H9 (cell line): ENCODE data around the gene ZNF292. TPM values are rescaled to one million over a fixed set of nuclear protein-coding genes. Genes with fewer than 3 reads are reported as not detected.

Experiments
- DNase-seq: peaks from one replicate; pipeline ENCODE4 v3.0.0-alpha.2; 2017
- H2AFZ ChIP-seq: one replicate; pipeline ENCODE4 v1.6.1; 2013; ENCODE audit warnings: mild to moderate bottlenecking, low read length, control low read depth, moderate library complexity
- H2AK5ac ChIP-seq: 2 replicates; pipeline ENCODE4 v1.6.1; 2013; ENCODE audit warnings: low read length, control low read depth, mixed read lengths; ENCODE audit not compliant: insufficient read length
- H2BK120ac ChIP-seq: one replicate; pipeline ENCODE4 v1.6.1; 2013; ENCODE audit warnings: low read depth, mild to moderate bottlenecking, low read length, control low read depth, inconsistent platforms; ENCODE audit not compliant: poor library complexity, severe bottlenecking
- H2BK12ac ChIP-seq: 2 replicates; pipeline ENCODE4 v1.6.1; 2013; ENCODE audit warnings: low read length, control low read depth, mixed read lengths, low read depth; ENCODE audit not compliant: insufficient read length
- H2BK15ac ChIP-seq: 2 replicates; pipeline ENCODE4 v1.6.1; 2013; ENCODE audit warnings: low read depth, low read length, control low read depth
- H2BK20ac ChIP-seq: one replicate; pipeline ENCODE4 v1.6.1; 2013; ENCODE audit warnings: low read depth, mild to moderate bottlenecking, low read length, control low read depth, inconsistent platforms; ENCODE audit not compliant: poor library complexity, severe bottlenecking
- H2BK5ac ChIP-seq: 2 replicates; pipeline ENCODE4 v1.6.1; 2013; ENCODE audit warnings: low read length, control low read depth, mixed read lengths; ENCODE audit not compliant: insufficient read length
- H3K14ac ChIP-seq: 2 replicates; pipeline ENCODE4 v1.6.1; 2013; ENCODE audit warnings: low read length, control low read depth; ENCODE audit not compliant: insufficient read depth
- H3K18ac ChIP-seq: 2 replicates; pipeline ENCODE4 v1.6.1; 2013; ENCODE audit warnings: low read depth, mild to moderate bottlenecking, mixed read lengths, low read length, control low read depth; ENCODE audit not compliant: insufficient read length
- H3K23ac ChIP-seq: 2 replicates; pipeline ENCODE4 v1.6.1; 2013; ENCODE audit warnings: low read length, control low read depth, mixed read lengths, low read depth; ENCODE audit not compliant: insufficient read length
- H3K23me2 ChIP-seq: 2 replicates; pipeline ENCODE4 v1.6.1; 2013; ENCODE audit warnings: low read depth, mild to moderate bottlenecking, mixed read lengths, low read length, control low read depth; ENCODE audit not compliant: insufficient read length, poor library complexity, severe bottlenecking
- H3K27ac ChIP-seq: 2 replicates; pipeline ENCODE4 v1.5.1; 2013; ENCODE audit warnings: low read length, control low read depth, mixed read lengths, low read depth; ENCODE audit not compliant: insufficient read length
- H3K27me3 ChIP-seq: 2 replicates; pipeline ENCODE4 v1.6.1; 2013; ENCODE audit warnings: low read length, control low read depth, inconsistent platforms; ENCODE audit not compliant: insufficient read depth
- H3K4ac ChIP-seq: 2 replicates; pipeline ENCODE4 v1.6.1; 2013; ENCODE audit warnings: low read depth, mild to moderate bottlenecking, control low read depth, inconsistent platforms, low read length, moderate library complexity
- H3K4me1 ChIP-seq: 2 replicates; pipeline ENCODE4 v1.6.1; 2013; ENCODE audit warnings: low read length, control low read depth, inconsistent platforms; ENCODE audit not compliant: insufficient read depth
- H3K4me2 ChIP-seq: 2 replicates; pipeline ENCODE4 v1.6.1; 2013; ENCODE audit warnings: low read length, control low read depth, mixed read lengths; ENCODE audit not compliant: insufficient read length, insufficient read depth
- H3K56ac ChIP-seq: 2 replicates; pipeline ENCODE4 v1.6.1; 2013; ENCODE audit warnings: low read depth, mild to moderate bottlenecking, mixed read lengths, low read length, control low read depth; ENCODE audit not compliant: insufficient read length
- H3K79me1 ChIP-seq: 2 replicates; pipeline ENCODE4 v1.6.1; 2013; ENCODE audit warnings: low read depth, mild to moderate bottlenecking, moderate library complexity, low read length, control low read depth, inconsistent platforms; ENCODE audit not compliant: insufficient read depth, poor library complexity, severe bottlenecking
- H3K79me2 ChIP-seq: 2 replicates; pipeline ENCODE4 v1.6.1; 2013; ENCODE audit warnings: low read length, control low read depth, inconsistent platforms; ENCODE audit not compliant: insufficient read depth
- H3K9ac ChIP-seq: 2 replicates; pipeline ENCODE4 v1.6.1; 2013; ENCODE audit warnings: low read length, control low read depth, mixed read lengths; ENCODE audit not compliant: insufficient read length; ENCODE audit errors: extremely low read depth
- H3K9me3 ChIP-seq: one replicate; pipeline ENCODE4 v1.6.1; 2013; ENCODE audit warnings: low read depth, low read length, inconsistent platforms; ENCODE audit not compliant: control insufficient read depth
- H3T11ph ChIP-seq: one replicate; pipeline ENCODE4 v1.6.1; 2013; ENCODE audit warnings: mild to moderate bottlenecking, low read length, control low read depth, inconsistent platforms
- H4K20me1 ChIP-seq: one replicate; pipeline ENCODE4 v1.6.1; 2013; ENCODE audit not compliant: control insufficient read depth, insufficient read length, insufficient read depth
- H4K5ac ChIP-seq: 2 replicates; pipeline ENCODE4 v1.6.1; 2013; ENCODE audit warnings: low read depth, mild to moderate bottlenecking, mixed read lengths, low read length, control low read depth; ENCODE audit not compliant: insufficient read length
- H4K8ac ChIP-seq: replicated peaks from 2 replicates; pipeline ENCODE4 v1.6.1; 2013; ENCODE audit warnings: low read length, control low read depth, mixed read lengths, low read depth; ENCODE audit not compliant: insufficient read length
- H4K91ac ChIP-seq: 2 replicates; pipeline ENCODE4 v1.6.1; 2013; ENCODE audit warnings: low read depth, mild to moderate bottlenecking, moderate library complexity, mixed read lengths, low read length, control low read depth; ENCODE audit not compliant: insufficient read length
- H3K27ac Mint-ChIP-seq, 3 experiments: 2 replicates in 2 of 3; 3 replicates in 1 of 3; pipeline ENCODE4 v1.8.0; 2020 to 2021; ENCODE audit warnings: mixed read lengths in 3 of 3, mild to moderate bottlenecking in 1 of 3, moderate library complexity in 1 of 3
- H3K27me3 Mint-ChIP-seq: 2 replicates; pipeline ENCODE4 v1.8.0; 2021; ENCODE audit warnings: low read depth, mild to moderate bottlenecking, moderate library complexity, mixed read lengths
- H3K36me3 Mint-ChIP-seq, 3 experiments: 2 replicates in 2 of 3; 3 replicates in 1 of 3; pipeline ENCODE4 v1.8.0; 2020 to 2021; ENCODE audit warnings: low read depth in 3 of 3, mixed read lengths in 3 of 3; ENCODE audit not compliant: insufficient read depth in 1 of 3
- H3K4me1 Mint-ChIP-seq, 2 experiments: 2 replicates each; pipeline ENCODE4 v1.8.0; 2020; ENCODE audit warnings: mixed read lengths in 2 of 2
- H3K4me3 Mint-ChIP-seq, 2 experiments: 2 replicates in 1 of 2; 3 replicates in 1 of 2; pipeline ENCODE4 v1.8.0; 2020 to 2021; ENCODE audit warnings: mild to moderate bottlenecking in 2 of 2, mixed read lengths in 2 of 2, moderate library complexity in 1 of 2
- H3K9me3 Mint-ChIP-seq, 2 experiments: 2 replicates in 1 of 2; 3 replicates in 1 of 2; pipeline ENCODE4 v1.8.0; 2020; ENCODE audit warnings: mild to moderate bottlenecking in 2 of 2, mixed read lengths in 2 of 2, moderate library complexity in 1 of 2
- CTCF ChIP-seq: fragments of 200-600 bp; sonication (generic); conservative IDR thresholded peaks from 3 replicates; pipeline ENCODE4 v1.8.0; 2021; ENCODE audit warnings: antibody characterized with exemption, mild to moderate bottlenecking
- WGBS: extraction: QIAGEN DNeasy Blood & Tissue Kit; methylation state at CpG from one replicate; pipeline ENCODE4 v1.1.7; 2013; ENCODE audit warnings: missing lambda C conversion rate, low lambda C conversion rate, mixed read lengths; ENCODE audit not compliant: insufficient read length; ENCODE audit errors: extremely low coverage; 5-methylcytosine and 5-hydroxymethylcytosine counted together
- total RNA-seq: library from RNA; stranded (reverse); gene quantifications from 2 replicates; pipeline ENCODE4 v1.2.1, GENCODE V29; 2021

ZNF292 gene
- total RNA-seq, 1 experiment from 2014 or later: 38.7 TPM

- peaks cover 6 to 50% of the 10 kb centered on the region in 2 experiments for H3K9me3 Mint-ChIP-seq
- H3T11ph ChIP-seq: no peak overlapping the region
- no peak overlapping the region for H2AK5ac ChIP-seq
- peaks cover 48 to 65% (median 63%) of the 10 kb centered on the region in 3 experiments for H3K36me3 Mint-ChIP-seq
- H3K27ac ChIP-seq: no peak overlapping the region
- no peak overlapping the region for H3K9ac ChIP-seq
- no peak overlapping the region for H2BK12ac ChIP-seq
- H4K91ac ChIP-seq: no peak overlapping the region
- H3K79me1 ChIP-seq: no peaks in the 10 kb centered on the region
- no peak overlapping the region for H2BK120ac ChIP-seq
- no peak overlapping the region for H3K4ac ChIP-seq
- H3K4me1 Mint-ChIP-seq: peaks cover 3 to 4% of the 10 kb centered on the region in 2 experiments; a peak in 3 of 4 replicates
- no peak overlapping the region for H3K23ac ChIP-seq
- no peaks in the 10 kb centered on the region for H3K23me2 ChIP-seq
- H3K9me3 ChIP-seq: no peaks in the 10 kb centered on the region
- H4K8ac ChIP-seq: no peak overlapping the region
- H3K27ac Mint-ChIP-seq: no peak overlapping the region
- no peak overlapping the region for H2BK20ac ChIP-seq
- H3K4me1 ChIP-seq: no peaks in the 10 kb centered on the region; the same call in 1 of the 2 replicates
- WGBS: no CpG with 5 or more reads among the region's 7 CpGs
- H3K79me2 ChIP-seq: no peaks in the 10 kb centered on the region
- H2BK15ac ChIP-seq: no peak overlapping the region
- no peak for TF ChIP-seq CTCF
- H3K4me3 Mint-ChIP-seq: no peak overlapping the region
- H2AFZ ChIP-seq: no peak overlapping the region
- H2BK5ac ChIP-seq: no peak overlapping the region
- H4K20me1 ChIP-seq: no peaks in the 10 kb centered on the region
- no peak overlapping the region for H3K56ac ChIP-seq
- H4K5ac ChIP-seq: no peak overlapping the region
- no peak overlapping the region for H3K18ac ChIP-seq
- H3K14ac ChIP-seq: no peak overlapping the region
- no peak overlapping the region for H3K4me2 ChIP-seq
- H3K27me3 ChIP-seq: no peaks in the 10 kb centered on the region
- H3K27me3 Mint-ChIP-seq: no peaks in the 10 kb centered on the region
- no peak for DNase-seq
Measured at GRCh38 chr6:87259791-87260190, 104.4 kb downstream of the ZNF292 start.
